ES-I3 (cell line): ENCODE results near the gene MUSTN1.

Source experiments
- H3K36me3 ChIP-seq: 2 replicates; pipeline ENCODE4 v1.6.1; 2013; ENCODE audit warnings: mild to moderate bottlenecking, low read length, control low read depth, moderate library complexity; ENCODE audit not compliant: insufficient read depth
- H3K4me1 ChIP-seq: 2 replicates; pipeline ENCODE4 v1.6.1; 2013; ENCODE audit warnings: mild to moderate bottlenecking, control low read depth, low read length; ENCODE audit not compliant: insufficient read depth
- H3K9ac ChIP-seq: 2 replicates; pipeline ENCODE4 v1.6.1; 2013; ENCODE audit warnings: low read depth, mild to moderate bottlenecking, low read length, moderate library complexity
- H3K9me3 ChIP-seq: 2 replicates; pipeline ENCODE4 v1.6.1; 2013; ENCODE audit warnings: mild to moderate bottlenecking, low read length, moderate library complexity; ENCODE audit not compliant: control insufficient read depth, insufficient read depth

The MUSTN1 gene

DNA sequence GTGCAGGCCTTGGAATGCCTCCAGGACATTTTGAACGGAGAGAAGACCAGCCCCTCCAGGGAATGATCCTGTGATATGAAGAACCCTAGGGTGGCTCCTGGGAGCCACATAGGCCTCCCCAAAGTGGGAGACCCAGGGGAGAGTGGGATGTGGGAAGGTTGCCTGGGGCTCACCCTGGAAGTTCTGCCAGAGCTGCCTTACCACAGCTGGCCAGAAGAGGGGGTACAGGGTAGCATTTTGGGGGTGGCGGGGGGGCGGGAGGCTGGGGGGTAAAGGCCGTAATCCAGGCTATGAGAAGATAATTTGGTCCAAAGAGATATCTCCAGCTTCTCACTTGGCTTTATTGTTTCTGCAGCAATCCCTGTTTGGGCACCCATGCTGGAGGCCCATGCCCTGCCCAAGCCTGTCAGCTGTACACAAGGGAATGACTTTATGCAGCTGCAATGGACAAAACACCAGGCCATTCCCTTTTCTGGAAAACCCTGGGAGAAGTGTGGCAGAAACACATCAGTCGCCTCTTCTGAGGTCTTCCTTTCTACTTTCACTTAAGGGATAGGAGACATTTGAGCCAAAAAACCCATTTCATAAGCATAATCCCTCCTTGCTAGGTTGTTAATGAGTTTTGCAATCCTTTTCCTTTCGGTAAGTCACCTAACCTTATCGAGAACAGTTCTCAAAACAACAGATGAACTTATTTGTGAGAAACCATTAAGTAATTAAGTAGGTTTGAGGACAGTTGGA, 11.0 kb upstream of the MUSTN1 start:
- Histone ChIP-seq H3K36me3 (peaks cover 7% of the 10 kb centered on the region; the same call in 1 of the 2 replicates), H3K9ac (no peak overlapping the region), H3K4me1 (no peaks in the 10 kb centered on the region; the same call in 1 of the 2 replicates), H3K9me3 (no peaks in the 10 kb centered on the region)

DNA sequence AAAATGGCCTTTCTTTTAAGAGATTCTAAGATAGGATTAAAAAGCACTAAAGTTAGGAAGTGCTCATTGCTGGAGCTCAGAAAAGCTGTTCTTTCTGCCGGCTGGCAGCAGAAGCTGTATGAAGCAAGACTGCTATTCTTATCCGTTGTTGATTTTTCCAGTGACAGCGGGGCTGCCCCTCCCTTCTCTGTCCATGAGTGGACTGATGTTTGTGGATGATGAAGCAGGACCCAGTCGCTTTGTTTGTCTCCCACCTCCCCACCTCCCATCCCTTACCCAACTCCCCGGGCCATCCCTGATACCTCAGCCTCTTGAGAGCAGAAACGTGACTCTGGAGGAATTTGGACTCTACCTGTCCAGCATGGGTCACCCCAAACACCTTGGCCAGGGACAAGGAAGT, 10.3 kb upstream of the MUSTN1 start:
- Histone ChIP-seq H3K4me1 (no peaks in the 10 kb centered on the region; the same call in 1 of the 2 replicates), H3K9ac (no peak overlapping the region), H3K9me3 (no peaks in the 10 kb centered on the region), H3K36me3 (peaks cover 7% of the 10 kb centered on the region; the same call in 1 of the 2 replicates)

DNA sequence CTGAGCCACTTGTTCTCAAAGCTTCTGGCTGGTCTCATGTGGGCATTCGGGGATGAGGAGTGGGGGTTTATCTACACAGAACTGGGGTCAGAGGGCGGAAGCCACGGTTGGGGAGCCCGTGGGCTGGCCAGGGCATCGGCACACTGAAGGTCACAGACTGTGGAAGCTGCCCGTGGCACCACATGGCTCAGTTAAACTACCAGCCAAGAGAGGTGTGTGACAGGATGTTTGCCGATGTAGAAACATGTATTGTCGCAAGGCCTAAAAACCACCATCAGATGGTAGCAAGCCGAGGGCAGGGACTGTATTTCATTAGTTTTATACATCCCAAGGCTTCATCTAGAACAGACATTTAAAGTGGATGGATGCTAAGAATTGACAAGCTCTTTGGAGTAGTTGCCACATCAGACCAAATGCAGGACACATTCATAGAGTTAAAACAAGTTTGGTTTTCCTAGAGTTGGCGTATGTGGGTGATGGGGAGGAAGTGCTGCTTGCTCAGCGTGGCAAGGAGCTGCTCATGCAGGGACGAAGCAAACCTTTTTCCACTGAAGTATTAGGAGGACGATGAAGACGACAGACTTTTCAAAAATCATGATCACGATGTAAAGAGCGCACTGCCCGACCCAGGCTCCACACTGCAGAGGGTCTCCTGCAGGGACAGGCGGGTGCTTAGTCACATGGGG, 9.6 kb upstream of the MUSTN1 start:
- Histone ChIP-seq H3K9me3 (no peaks in the 10 kb centered on the region), H3K4me1 (no peaks in the 10 kb centered on the region; the same call in 1 of the 2 replicates), H3K36me3 (peaks cover 7% of the 10 kb centered on the region; the same call in 1 of the 2 replicates), H3K9ac (no peak overlapping the region)

DNA sequence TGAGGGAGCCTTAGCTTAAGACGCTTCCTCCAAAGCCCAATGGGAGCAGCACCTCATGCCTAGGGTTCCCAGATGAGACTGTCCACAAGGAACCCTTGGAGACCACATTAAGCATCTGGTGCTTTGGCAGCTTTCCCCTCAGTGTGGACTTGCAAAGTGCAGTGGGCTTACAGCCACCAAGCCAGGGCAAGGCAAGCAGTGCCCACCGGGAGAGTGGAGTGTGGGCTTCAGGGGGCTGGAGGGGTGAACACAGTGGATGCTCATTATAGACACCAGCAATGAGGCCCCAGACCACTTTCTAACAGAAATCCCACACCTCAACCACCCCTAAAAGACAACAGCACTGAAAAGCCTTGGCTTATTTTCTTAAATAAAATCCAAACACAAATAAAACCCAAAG, 9.1 kb upstream of the MUSTN1 start:
- Histone ChIP-seq H3K4me1 (no peaks in the 10 kb centered on the region; the same call in 1 of the 2 replicates), H3K9ac (no peak overlapping the region)

DNA sequence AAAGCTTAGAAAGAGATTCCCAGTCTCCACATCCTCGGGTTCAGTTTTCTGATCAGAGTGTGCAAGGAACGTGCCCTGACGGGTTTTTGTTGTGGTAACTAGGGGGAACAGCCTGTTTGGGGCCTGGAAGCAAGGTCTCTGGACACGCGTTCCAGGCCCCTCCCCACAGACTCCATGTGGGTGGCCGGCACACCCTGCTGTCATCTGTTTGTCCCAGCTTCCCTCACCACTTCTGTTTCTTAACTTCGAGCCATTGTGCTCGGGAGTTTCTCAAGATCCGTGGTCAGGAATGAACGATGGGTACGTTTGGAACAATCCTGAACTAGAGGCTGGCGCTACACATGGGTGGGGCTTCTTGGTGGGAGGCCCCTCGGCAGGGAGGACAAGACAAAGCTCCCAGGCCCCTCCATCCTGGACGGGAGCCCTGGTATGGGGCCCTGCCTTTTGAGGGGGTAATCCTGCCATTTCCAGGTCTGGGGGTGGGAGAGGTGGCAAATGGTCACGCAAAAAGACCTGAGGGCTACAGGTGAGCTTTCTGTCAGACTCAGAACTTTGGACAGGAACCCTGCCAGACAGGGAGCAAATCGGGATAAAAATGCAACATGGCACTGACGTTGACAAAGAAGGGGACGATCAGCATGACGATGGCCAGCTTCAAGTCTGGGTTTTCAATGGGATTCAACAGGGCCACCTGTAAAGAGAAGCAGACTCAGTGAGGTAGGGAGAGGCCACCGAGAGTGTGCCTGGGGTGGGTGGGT, 8.5 kb upstream of the MUSTN1 start:
- Histone ChIP-seq H3K4me1 (no peaks in the 10 kb centered on the region; the same call in 1 of the 2 replicates), H3K36me3 (peaks cover 7% of the 10 kb centered on the region; the same call in 1 of the 2 replicates), H3K9ac (no peak overlapping the region), H3K9me3 (no peaks in the 10 kb centered on the region)

More for the DNA sequence above, 9.1 kb upstream of the MUSTN1 start:
- Histone ChIP-seq H3K9me3 (no peaks in the 10 kb centered on the region), H3K36me3 (peaks cover 7% of the 10 kb centered on the region; the same call in 1 of the 2 replicates)

DNA sequence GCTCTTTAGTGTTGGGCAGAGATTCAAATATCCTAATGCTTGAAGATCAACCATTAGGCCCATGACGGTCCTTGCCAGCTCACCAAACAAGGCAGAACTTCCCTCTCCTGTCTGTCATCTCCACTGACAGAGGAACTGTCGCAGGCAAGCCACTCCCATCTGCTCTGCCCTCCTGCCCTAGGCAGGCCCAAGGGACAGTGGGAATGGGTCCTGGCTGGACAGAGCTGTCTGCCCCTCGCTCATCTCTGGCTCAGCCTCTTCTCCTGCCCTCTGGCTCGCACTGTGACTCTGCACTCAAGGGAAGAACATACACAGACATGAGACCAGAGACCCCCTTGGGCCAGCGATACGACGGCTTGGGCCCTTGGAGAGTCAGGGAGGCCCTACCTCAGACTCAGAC, 7.6 kb upstream of the MUSTN1 start:
- Histone ChIP-seq H3K9ac (no peak overlapping the region), H3K36me3 (no peaks in the 10 kb centered on the region), H3K4me1 (no peaks in the 10 kb centered on the region; the same call in 1 of the 2 replicates), H3K9me3 (no peaks in the 10 kb centered on the region)

DNA sequence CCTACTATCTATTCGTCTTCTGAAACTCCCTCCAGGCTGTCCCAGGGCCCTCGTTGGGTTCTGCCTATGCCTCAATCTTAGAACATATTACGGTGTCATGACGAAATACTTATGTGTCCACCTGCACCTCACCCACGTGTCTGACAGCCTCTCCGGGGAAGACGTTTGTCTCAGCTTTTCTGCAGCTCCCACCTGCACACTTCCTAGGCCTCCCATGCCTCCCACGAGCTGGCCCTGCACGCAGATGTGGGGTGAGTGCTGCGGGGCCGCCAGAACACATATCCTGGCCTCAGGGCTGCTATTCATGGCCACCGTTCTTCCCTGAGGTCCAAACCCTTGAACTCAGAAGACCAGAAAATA, 7.1 kb upstream of the MUSTN1 start:
- Histone ChIP-seq H3K36me3 (no peaks in the 10 kb centered on the region), H3K9ac (no peak overlapping the region), H3K9me3 (no peaks in the 10 kb centered on the region), H3K4me1 (no peaks in the 10 kb centered on the region; the same call in 1 of the 2 replicates)

DNA sequence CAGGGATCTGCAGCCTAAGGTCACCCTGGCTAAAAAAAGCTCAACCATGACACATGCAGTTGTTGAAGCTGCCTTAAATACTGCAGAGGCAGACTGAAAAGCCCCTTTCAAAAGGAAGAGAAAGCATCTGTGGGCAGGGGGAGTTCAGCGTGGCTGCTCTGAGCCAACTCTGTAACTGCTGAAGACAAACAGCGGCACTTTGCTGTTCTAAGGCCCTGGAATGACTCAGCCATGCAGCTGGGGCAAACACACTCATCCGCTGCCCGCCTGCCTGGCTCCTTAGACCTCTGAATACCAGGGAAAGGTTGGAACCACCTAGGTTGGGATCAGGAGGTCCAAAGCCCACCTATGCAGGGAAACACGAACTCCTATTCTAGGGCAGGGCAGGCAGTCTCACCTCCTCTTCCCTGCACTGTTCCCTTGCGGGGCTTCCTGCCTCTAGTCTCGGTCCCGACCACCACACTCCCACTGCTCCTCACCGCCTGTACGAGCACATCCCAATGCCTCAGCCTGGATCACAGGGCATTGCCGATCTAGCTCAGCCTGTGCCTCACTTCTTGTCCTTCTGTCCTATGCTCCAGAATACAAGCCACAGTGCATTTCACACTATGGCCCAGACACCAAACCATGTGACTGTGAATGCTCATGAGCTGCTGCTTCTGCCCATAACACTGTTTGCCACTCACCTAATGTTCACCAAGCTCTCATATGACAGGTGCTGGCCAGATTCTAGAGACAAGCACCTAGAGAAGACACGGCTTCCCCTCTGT, 6.6 kb upstream of the MUSTN1 start:
- Histone ChIP-seq H3K9ac (no peak overlapping the region), H3K4me1 (no peaks in the 10 kb centered on the region; the same call in 1 of the 2 replicates), H3K36me3 (no peaks in the 10 kb centered on the region)

DNA sequence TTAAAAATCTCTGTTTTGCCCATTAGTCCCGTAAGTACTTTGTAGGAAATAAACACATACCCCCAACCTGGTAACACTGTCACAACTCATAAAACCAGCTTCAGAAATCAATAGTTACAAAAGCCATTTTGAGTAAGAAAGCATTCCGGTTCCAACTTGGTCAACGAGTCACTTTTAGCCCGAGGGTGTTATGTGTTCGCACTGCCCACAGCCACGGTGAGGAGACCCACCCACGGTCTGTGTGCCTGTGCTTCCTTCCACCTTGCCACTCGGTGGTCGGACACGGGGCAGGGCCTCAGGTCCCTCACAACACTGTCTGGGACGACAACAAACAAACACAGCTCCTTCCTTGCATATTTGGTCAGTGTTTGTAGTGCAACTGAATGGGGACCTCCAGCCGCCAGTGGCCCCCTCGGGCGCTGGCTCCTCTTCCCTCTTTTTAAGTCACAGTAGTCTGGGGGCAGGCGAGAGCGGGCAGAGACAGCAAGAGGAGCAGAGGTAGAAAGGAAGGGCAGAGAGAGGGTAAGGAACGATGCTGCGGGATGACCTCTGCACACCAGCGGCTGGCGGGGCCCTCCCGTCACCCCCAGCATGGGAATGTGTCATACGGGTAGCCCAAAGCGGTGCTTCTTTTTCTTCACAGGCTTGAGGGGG, 5.2 kb upstream of the MUSTN1 start:
- Histone ChIP-seq H3K9ac (no peak overlapping the region), H3K9me3 (no peaks in the 10 kb centered on the region), H3K36me3 (no peaks in the 10 kb centered on the region), H3K4me1 (peaks cover 6% of the 10 kb centered on the region; the same call in 1 of the 2 replicates)

More for the DNA sequence above, 6.6 kb upstream of the MUSTN1 start:
- H3K9me3 ChIP-seq, result no peaks in the 10 kb centered on the region

DNA sequence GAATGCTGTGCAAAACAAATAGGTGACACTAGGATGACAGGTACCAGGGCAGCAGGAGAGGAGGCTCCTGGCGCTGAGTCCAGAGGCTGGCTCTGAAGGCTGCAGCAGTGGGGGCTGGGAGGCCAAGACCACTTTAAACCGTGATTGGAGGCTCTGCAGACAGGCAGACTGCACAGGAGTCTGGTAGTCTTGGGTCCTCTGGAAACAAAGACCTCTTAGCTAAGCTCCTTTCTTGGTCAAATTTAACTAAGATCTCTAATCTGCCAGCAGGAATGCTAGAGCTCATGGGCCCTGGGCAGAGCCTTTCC, 4.4 kb upstream of the MUSTN1 start:
- Histone ChIP-seq H3K4me1 (peaks cover 6% of the 10 kb centered on the region; the same call in 1 of the 2 replicates), H3K9ac (no peak overlapping the region), H3K36me3 (no peaks in the 10 kb centered on the region), H3K9me3 (no peaks in the 10 kb centered on the region)

DNA sequence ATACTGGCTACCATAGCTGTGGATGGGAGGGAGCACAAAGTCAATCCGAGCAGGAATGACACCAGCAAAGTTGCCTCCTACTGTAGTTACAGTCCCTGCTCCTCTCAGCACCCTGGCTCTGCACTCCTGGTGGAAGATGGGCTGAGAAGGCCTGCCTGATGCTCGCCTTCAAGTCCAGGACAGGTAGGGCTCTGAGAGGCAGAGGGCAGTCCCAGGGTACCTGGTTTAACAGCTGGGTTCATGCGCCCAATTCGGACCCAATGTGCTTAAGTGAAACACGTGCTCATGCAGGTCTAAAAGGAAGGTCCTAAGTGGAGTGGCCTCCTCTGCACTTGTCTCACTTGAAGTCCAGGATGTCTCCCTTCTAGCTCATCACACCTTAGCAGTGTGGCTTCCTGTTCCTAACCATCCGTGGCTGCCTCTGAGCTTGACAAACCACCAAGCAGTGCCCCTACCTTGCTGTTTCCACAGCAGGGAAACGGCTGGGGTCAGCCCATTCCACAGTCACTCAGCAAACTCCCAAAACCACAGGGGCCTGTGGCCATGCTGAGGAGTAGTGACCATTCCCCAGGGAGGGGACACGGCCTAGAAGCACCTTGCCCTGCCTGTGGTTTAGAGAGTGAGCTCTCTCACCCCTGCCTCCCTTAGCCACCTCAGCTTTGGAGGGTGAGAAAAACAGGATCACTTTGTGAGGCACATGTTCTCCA, 3.9 kb upstream of the MUSTN1 start:
- no peak overlapping the region for H3K9ac ChIP-seq
- H3K9me3 ChIP-seq, result no peaks in the 10 kb centered on the region
- peaks cover 6% of the 10 kb centered on the region; the same call in 1 of the 2 replicates for H3K4me1 ChIP-seq
- no peaks in the 10 kb centered on the region for H3K36me3 ChIP-seq

DNA sequence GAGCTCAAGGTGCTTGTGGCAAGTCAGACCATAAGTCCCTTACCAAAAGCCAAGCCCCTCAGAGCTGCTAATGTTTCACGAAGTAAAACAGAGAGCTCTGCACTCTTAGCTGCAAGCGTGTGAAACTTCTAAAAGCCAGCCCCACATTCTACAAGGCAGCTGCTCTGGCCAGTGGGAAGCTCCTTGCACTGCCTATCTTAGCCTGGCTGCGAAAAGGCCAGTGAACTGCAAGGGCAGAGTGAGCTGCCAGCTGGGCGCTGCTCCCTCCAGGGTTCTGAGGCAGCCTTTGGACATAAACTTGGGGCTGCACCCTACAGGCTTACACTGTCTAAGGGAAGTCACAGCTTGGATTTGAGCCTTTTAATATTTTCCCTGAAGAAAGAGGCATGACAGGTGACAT, 2.2 kb upstream of the MUSTN1 start:
- Histone ChIP-seq H3K9me3 (no peaks in the 10 kb centered on the region), H3K4me1 (peaks cover 6% of the 10 kb centered on the region; the same call in 1 of the 2 replicates), H3K9ac (no peak overlapping the region), H3K36me3 (no peaks in the 10 kb centered on the region)

DNA sequence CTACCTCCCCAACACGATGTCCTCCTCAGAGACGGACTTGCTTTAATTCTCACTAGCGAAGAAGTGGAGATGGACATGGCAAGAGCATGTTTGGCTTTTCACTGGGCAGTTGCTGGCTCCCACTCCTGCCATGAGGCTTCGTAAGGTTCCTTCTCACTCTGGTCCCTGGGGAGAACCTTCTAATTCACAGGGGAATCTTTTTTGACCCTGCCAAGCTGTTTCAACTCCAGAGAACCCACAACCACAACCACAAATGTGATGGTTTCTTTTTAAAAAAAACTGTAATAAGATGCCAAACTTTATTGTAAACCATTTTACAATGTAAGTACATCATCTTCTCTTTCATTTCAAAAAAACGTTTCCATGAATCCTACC, 1.6 kb upstream of the MUSTN1 start:
- H3K4me1 ChIP-seq, result peaks cover 6% of the 10 kb centered on the region; the same call in 1 of the 2 replicates
- H3K9ac ChIP-seq, result no peak overlapping the region
- no peaks in the 10 kb centered on the region for H3K9me3 ChIP-seq
- H3K36me3 ChIP-seq, result no peaks in the 10 kb centered on the region
